HG02870 (cell line): ENCODE results near the gene RXFP1.

Experiments used
- ATAC-seq: cut with Tn5 transposase; IDR thresholded peaks from one replicate; pipeline ENCODE4 v1.9.1; 2021; ENCODE audit warnings: mild to moderate bottlenecking, moderate library complexity; ENCODE audit not compliant: unreplicated experiment

RXFP1 gene

DNA sequence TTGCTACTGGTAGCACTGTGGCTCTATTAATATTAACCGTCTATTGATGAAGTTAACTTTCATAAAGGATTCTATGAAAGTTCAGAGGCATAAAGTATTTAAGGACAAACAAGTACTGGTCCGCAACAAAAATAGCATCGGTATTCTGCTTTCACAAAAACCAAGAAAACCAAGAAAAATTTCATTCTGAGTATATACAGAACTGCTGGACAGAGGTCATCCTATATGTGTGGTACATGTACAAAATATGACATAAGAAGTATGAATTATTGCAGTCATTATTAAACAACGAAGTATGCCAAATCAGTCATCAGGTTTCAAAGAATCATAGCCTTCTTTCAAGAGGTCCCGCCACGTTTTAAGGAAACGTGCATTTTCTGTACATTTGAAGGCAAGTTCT is 147.6 kb downstream of the RXFP1 start:
- peak; percentile 14 for ATAC-seq

DNA sequence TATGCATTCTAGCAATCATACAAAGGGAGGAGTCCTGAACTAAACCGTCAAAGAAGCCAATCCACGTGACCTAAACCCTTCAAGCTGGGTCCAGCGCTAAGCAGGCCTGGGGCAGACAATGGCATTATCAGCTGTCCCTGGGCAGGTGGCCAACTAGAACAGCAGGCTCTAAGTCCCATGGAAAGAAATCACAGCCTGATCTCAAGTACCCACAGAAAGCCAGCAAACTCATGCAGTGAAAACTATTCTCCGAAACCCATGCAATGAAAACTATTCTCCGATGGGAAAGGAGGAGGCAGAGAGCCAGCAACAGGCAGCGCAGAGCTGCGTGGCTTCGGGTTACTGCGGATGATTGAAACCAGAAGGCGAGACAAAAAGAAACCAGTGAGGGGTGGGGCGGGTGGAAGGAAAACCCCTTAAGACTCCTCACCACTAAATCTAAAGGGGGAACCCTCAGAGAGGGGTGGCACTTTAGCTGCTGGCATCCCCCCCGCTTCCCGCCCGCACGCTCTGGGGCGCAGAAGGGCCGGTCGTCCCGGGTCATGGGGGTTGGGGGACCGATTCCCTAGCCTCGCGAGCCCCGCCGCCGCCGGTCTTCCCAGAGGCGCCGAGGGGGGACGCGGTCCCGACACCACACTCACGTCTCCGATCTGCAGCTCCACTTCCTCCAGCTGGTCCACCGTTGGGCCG is 149.4 kb downstream of the RXFP1 start:
- peak; percentile 23 for ATAC-seq

DNA sequence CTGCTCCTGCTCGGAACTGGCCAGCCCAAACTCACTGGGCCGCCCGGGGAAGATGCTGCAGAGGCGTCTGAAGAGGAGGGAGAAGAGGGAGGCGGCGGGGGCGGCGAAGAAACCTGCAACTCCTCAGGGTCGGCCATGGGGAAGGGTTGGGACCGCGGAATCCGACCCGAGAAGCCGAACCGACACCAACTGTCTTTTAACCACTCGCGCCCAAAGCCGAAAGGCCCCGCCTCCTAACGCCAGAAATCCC is 149.9 kb downstream of the RXFP1 start, which contains the start of gene C4orf46:
Gene C4orf46 (minus strand): TSS at position 223 of the 250 bp plus-strand sequence. CDS start 86 bp downstream, at position 137.
- no peak for ATAC-seq

DNA sequence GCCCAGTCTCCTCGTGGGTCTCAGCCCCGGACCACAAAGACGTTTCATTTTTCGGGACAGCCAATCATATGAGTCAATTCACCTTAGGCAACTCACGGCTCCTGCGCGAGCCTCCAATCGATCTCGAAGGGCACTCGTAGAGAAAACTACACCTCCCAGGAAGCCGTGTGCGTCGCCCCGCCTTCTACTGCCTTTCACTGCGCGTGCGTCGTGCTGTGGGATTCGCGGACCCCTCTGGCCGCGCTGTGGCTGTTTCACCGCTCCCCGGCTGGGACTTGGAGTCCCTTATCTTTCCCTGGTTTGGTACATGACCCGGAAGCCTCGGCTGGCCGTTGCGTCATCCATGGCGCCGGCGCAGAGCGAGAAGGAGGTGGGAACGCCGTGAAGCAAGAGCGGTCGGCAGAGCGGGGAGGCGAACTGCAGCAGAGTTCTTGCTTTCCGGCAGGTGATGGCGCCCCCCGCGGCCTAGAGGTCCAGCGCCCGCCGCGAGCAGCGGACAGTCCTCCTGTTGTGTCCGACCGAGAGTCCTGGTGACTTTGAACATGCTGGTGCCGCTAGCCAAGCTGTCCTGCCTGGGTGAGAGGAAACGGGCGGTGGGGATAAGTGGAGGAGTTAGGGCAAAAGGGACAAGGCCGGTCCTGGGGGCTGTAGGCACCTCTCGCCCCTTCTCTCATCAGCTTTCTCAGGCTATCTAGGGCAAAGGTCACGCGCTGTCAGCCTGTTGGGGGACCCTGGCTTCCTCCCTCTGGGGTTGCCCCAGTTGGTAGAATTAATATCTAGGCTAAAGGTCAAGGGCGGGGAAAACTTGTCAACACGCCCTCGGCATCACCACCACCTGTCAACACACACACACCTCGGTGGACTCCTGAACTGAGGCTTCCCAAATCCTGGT is 150.5 kb downstream of the RXFP1 start, which contains the start of gene ETFDH:
Gene ETFDH (plus strand): TSS at position 382 of the 892 bp plus-strand sequence. CDS start 161 bp downstream, at position 543.
- peak; percentile 78 for ATAC-seq

DNA sequence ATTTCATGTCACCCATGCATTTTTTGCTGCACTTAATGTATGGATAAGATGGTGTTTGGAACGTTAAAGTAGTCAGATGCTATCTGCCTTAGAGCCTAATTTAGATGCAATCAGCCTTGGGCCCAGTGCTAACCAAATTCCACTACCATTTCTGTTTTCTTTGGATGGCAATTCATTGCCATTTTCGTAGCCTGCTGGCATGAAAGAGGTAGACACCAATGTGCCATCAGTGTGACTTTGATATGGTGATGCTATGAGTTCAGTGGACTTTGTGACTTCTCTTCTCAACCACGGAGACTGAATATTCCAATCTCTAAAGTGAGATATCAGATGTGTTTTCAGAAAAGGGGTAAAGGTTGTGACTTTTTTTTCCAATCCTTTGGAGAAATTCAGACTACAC is 152.0 kb downstream of the RXFP1 start:
- no peak for ATAC-seq

DNA sequence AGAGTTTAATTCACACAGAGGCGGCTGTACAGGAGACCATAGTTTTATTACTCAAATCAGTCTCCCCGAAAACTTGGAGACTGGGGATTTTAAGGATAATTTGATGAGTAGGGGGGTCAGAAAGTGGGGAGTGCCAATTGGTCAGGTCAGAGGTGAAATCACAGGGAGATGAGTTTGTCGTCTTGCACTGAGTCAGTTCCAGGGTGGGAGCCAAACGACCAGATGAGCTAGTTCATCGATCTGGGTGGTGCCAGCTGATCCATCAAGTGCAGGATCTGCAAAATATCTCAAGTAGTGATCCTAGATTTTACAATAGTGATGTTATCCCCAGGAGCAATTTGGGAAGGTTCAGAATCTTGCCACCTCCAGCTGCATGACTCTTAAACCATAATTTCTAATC is 154.4 kb downstream of the RXFP1 start:
- ATAC-seq = no peak

DNA sequence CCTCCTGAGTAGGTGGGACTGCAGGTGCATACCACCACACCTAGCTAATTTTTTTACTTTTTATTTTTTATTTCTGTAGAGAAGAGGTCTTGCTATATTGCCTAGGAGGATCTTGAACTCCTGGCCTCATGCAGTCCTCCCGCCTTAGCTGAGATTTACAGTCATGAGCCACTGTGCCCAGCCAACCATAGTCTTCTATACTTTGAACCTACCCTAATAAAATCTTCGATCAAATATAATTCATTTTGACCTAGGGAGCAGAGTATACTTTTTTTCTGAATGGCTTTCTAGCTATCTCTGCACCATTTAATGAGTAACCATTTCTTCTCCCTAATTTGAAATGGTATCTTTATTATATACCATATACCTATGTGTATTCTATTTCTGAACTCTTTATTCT is 157.1 kb downstream of the RXFP1 start:
- no peak for ATAC-seq

DNA sequence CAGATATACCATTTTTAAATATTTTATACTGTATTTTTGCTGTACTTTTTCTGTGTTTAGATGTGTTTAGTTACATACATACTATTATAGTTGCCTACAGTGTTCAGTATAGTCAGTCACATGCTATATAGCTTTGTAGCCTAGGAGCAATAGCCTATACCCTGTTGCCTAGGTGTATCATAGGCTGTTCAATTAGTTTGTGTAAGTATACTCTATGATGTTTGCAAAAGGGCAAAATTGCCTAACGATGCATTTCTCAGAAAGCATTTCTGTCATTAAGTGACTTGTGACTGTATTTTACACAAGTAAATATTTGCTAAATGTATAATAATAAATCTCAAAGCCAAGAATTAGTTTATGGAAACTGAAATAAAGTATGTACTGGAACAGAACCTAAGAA is 159.9 kb downstream of the RXFP1 start:
- ATAC-seq = no peak

DNA sequence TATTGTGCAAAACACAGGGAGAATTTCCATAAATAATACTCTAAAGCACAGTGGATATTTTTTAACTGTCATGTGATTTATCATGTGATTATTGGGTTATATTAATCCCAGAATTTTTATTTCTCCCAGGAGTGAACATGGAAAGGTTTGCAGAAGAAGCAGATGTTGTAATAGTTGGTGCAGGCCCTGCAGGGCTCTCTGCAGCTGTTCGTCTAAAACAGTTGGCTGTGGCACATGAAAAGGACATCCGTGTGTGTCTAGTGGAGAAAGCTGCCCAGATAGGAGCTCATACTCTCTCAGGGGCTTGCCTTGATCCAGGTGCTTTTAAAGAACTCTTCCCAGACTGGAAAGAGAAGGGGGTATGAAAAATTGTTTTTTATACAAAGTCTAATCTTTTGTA is 160.4 kb downstream of the RXFP1 start:
- ATAC-seq = no peak

DNA sequence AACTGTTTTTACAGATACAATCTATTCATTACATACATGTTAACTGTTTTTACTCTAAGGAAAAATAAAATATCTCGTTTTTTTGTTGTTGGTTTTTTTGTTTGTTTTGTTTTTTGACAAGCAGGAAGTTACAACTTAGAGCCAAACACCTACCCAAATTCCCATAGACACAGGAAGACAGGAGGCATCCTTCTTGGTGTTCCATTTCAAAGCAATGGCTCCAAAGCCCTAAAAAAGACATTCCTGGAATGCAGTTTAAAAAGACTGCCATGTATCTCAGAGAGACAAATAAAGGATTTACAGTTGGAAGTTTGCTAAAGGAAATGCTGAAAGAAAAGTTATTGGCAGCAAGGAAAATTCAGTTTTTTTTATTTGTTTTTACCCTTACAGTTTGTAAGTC is 167.1 kb downstream of the RXFP1 start:
- no peak for ATAC-seq
